PC-9 (cell line): Measurements from ENCODE around the gene KRTAP2-1.

ENCODE experiments used
- CTCF ChIP-seq: fragments of 200-600 bp; sonication (generic); conservative IDR thresholded peaks from 2 replicates; pipeline ENCODE4 v1.6.1; 2017; ENCODE audit warnings: mixed run types, antibody characterized with exemption, mild to moderate bottlenecking, moderate library complexity
- EZH2 ChIP-seq: fragments of 200-600 bp; sonication (generic); IDR thresholded peaks from 2 replicates; pipeline ENCODE4 v1.8.0; 2017; ENCODE audit warnings: antibody characterized with exemption, low read depth

GRCh38 chr17:41026715-41027471, 20.2 kb downstream of the KRTAP2-1 start, which contains the start of gene KRTAP1-5:
- no peak for TF ChIP-seq CTCF
- TF ChIP-seq EZH2: no peak
